Testis (tissue), 3 donors: ENCODE measurements around the gene CD83. TPM values are rescaled to one million over a fixed set of nuclear protein-coding genes. Genes with fewer than 3 reads are reported as not detected.

Experiments used
- DNase-seq: peaks from one replicate; pipeline ENCODE4 v3.0.0-alpha.2; 2019
- H3K27ac ChIP-seq, 2 donors: fragments of 200-600 bp; sonication (generic); one replicate each; pipeline ENCODE4 v1.5.1; 2019
- H3K27me3 ChIP-seq: fragments of 200-600 bp; sonication (generic); one replicate; pipeline ENCODE4 v1.5.1; 2019
- H3K36me3 ChIP-seq: fragments of 200-600 bp; sonication (generic); one replicate; pipeline ENCODE4 v1.5.1; 2017; ENCODE audit warnings: low read depth; ENCODE audit errors: missing control alignments
- H3K4me1 ChIP-seq: fragments of 200-600 bp; sonication (generic); one replicate; pipeline ENCODE4 v1.5.1; 2019
- H3K4me3 ChIP-seq, 2 donors: fragments of 200-600 bp; sonication (generic); one replicate each; pipeline ENCODE4 v1.5.1; 2017 to 2019
- H3K9me3 ChIP-seq: fragments of 200-600 bp; sonication (generic); one replicate; pipeline ENCODE4 v1.5.1; 2017
- POLR2A ChIP-seq: fragments of 450-650 bp; IDR thresholded peaks from one replicate; pipeline ENCODE4 v1.6.1; 2017; ENCODE audit warnings: antibody characterized with exemption, mild to moderate bottlenecking, moderate library complexity
- WGBS, 2 donors: methylation state at CpG; one replicate each; pipeline ENCODE4 v1.1.5; 2018; 5-methylcytosine and 5-hydroxymethylcytosine counted together
- intact Hi-C: fragments of 100-400 bp; cut with DNase I; formaldehyde crosslinking; loops from one replicate; pipeline ENCODE4 v1.15.1; 2023; ENCODE audit warnings: low total_unique reads
- polyA plus RNA-seq: library from polyadenylated mRNA; stranded (reverse); fragments of 350-450 nt; fragmentation: Illumina TruSeq; extraction: RNeasy Lipid Tissue Mini Kit (QIAGEN cat#74804); gene quantifications from one replicate; pipeline ENCODE4 v1.2.3, GENCODE V29; 2014; ENCODE audit warnings: low read depth, low replicate concordance; ENCODE audit not compliant: insufficient read depth
- total RNA-seq, 2 donors: library from RNA; depleted of rRNA; stranded (reverse); fragments of >200 nt; gene quantifications; one replicate each; pipeline ENCODE4 v1.2.3, GENCODE V29; 2016
- TF ChIP-seq, protein P1 (sequence below), 3 experiments: fragments of 450-650 bp in 2 of 3; fragments of 200-600 bp in 1 of 3; sonication (generic) in 1 of 3; IDR thresholded peaks; one replicate each; pipeline ENCODE4 v1.5.1; 2016 to 2019; ENCODE audit warnings: antibody characterized with exemption in 3 of 3, mild to moderate bottlenecking in 2 of 3, moderate library complexity in 1 of 3

Gene CD83
- total and polyA plus RNA-seq, 3 donors from 2014 or later, result 5.6 to 12.2 (median 6.2) TPM

GRCh38 chr6:14166839-14167238, 49.3 kb downstream of the CD83 start:
- H3K4me1 ChIP-seq, result no peaks in the 10 kb centered on the region
- H3K27me3 ChIP-seq, result no peaks in the 10 kb centered on the region
- 79 to 82% methylated on average over 4 of the region's 4 CpGs for WGBS, 2 donors
- no peak overlapping the region for H3K4me3 ChIP-seq
- H3K36me3 ChIP-seq, result no peaks in the 10 kb centered on the region
- H3K27ac ChIP-seq, result no peak overlapping the region
- intact Hi-C loops, result no loop called here
- DNase-seq, result no peak
- TF ChIP-seq POLR2A, result no peak
- TF ChIP-seq, protein P1, sequence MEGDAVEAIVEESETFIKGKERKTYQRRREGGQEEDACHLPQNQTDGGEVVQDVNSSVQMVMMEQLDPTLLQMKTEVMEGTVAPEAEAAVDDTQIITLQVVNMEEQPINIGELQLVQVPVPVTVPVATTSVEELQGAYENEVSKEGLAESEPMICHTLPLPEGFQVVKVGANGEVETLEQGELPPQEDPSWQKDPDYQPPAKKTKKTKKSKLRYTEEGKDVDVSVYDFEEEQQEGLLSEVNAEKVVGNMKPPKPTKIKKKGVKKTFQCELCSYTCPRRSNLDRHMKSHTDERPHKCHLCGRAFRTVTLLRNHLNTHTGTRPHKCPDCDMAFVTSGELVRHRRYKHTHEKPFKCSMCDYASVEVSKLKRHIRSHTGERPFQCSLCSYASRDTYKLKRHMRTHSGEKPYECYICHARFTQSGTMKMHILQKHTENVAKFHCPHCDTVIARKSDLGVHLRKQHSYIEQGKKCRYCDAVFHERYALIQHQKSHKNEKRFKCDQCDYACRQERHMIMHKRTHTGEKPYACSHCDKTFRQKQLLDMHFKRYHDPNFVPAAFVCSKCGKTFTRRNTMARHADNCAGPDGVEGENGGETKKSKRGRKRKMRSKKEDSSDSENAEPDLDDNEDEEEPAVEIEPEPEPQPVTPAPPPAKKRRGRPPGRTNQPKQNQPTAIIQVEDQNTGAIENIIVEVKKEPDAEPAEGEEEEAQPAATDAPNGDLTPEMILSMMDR (IDR thresholded peaks at IDR 0.05), result no peak
- H3K9me3 ChIP-seq, result no peaks in the 10 kb centered on the region

GRCh38 chr6:14170128-14170527, 52.6 kb downstream of the CD83 start:
- no peak for DNase-seq
- Histone ChIP-seq H3K36me3 (no peaks in the 10 kb centered on the region), H3K4me3 (no peak overlapping the region), H3K27ac (no peak overlapping the region), H3K27me3 (no peaks in the 10 kb centered on the region), H3K4me1 (no peaks in the 10 kb centered on the region), H3K9me3 (no peaks in the 10 kb centered on the region)
- intact Hi-C loops, result no loop called here
- WGBS, 2 donors, result 95% methylated on average over 3 of the region's 3 CpGs
- TF ChIP-seq, protein P1 (IDR thresholded peaks at IDR 0.05), result no peak
- no peak for TF ChIP-seq POLR2A

GRCh38 chr6:14172562-14172961, 55.0 kb downstream of the CD83 start:
- no peaks in the 10 kb centered on the region for H3K36me3 ChIP-seq
- H3K9me3 ChIP-seq, result no peaks in the 10 kb centered on the region
- H3K27me3 ChIP-seq, result no peaks in the 10 kb centered on the region
- no peaks in the 10 kb centered on the region for H3K4me1 ChIP-seq
- WGBS, 2 donors, result 90 to 95% methylated on average over 1 of the region's 1 CpG
- H3K27ac ChIP-seq, result no peak overlapping the region
- DNase-seq, result no peak
- intact Hi-C loops, result no loop called here
- TF ChIP-seq POLR2A, result no peak
- TF ChIP-seq, protein P1 (IDR thresholded peaks at IDR 0.05), result no peak
- no peak overlapping the region for H3K4me3 ChIP-seq

- no peak for DNase-seq
- H3K27me3 ChIP-seq, result no peaks in the 10 kb centered on the region
- H3K36me3 ChIP-seq, result no peaks in the 10 kb centered on the region
- H3K9me3 ChIP-seq, result no peaks in the 10 kb centered on the region
- TF ChIP-seq, protein P1 (IDR thresholded peaks at IDR 0.05), result no peak
- no peak for TF ChIP-seq POLR2A
- no peaks in the 10 kb centered on the region for H3K4me1 ChIP-seq
- H3K27ac ChIP-seq, result no peak overlapping the region
- WGBS, 2 donors, result 64 to 75% methylated on average over 3 of the region's 3 CpGs
- H3K4me3 ChIP-seq, result no peak overlapping the region
- intact Hi-C loops, result no loop called here
Measured at GRCh38 chr6:14174226-14174625, 56.7 kb downstream of the CD83 start.

DNA sequence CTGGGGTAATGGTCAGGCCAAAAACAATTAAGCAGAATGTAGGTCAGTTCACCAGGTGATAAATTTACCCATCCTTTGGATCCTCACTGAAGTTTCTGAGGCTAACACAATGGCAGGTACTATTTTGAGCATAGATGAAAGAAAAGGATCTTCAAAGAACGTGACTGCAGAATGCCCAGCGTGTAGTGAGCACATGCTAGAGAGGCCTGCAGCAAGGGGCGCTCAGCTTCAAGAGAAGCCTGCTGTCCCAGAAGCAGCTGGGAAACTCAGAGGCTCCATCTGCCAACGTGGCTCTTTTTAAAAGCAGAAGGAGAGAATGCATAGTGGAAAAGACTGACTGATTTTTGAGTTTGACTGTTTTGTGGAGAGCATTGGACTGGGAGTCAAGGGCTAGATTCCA, 57.4 kb downstream of the CD83 start:
- 86 to 88% methylated on average over 4 of the region's 4 CpGs for WGBS, 2 donors
- Histone ChIP-seq H3K27me3 (no peaks in the 10 kb centered on the region), H3K27ac (no peak overlapping the region), H3K9me3 (no peaks in the 10 kb centered on the region), H3K4me1 (no peaks in the 10 kb centered on the region), H3K36me3 (no peaks in the 10 kb centered on the region), H3K4me3 (no peak overlapping the region)
- TF ChIP-seq, protein P1 (IDR thresholded peaks at IDR 0.05), result no peak
- TF ChIP-seq POLR2A, result no peak
- no peak for DNase-seq
- intact Hi-C loops, result no loop called here
